Body of pancreas (tissue), 4 donors: ENCODE results near the gene CDKN1A. TPM values are rescaled to one million over a fixed set of nuclear protein-coding genes. Genes with fewer than 3 reads are reported as not detected.

Source experiments
- ATAC-seq: fragments of 150-250 bp; one replicate; pipeline ENCODE4 v1.9.1; 2016
- DNase-seq, 4 donors: peaks; one replicate each; pipeline ENCODE4 v3.0.0-alpha.2; 2019
- H3K27ac ChIP-seq, 4 donors: fragments of 200-600 bp; sonication (generic); 1 replicate in 3 of 4; 2 replicates in 1 of 4; pipeline versions ENCODE4 v1.5.1 to v1.6.1; 2016 to 2019; ENCODE audit warnings: mild to moderate bottlenecking in 1 of 4, mixed read lengths in 1 of 4, moderate library complexity in 1 of 4
- H3K27me3 ChIP-seq, 2 donors: fragments of 200-600 bp; sonication (generic); one replicate each; pipeline ENCODE4 v1.6.0; 2016; ENCODE audit warnings: mild to moderate bottlenecking in 1 of 2
- H3K36me3 ChIP-seq, 2 donors: fragments of 200-600 bp; sonication (generic); replicated peaks in 1 of 2; 2 replicates each; pipeline ENCODE4 v1.5.1; 2016; ENCODE audit warnings: low read depth in 2 of 2; ENCODE audit not compliant: insufficient read depth in 1 of 2
- H3K4me1 ChIP-seq: fragments of 200-600 bp; sonication (generic); one replicate; pipeline ENCODE4 v1.6.0; 2016
- H3K4me3 ChIP-seq, 2 donors: fragments of 200-600 bp; sonication (generic); 1 replicate in 1 of 2; 2 replicates in 1 of 2; pipeline ENCODE4 v1.5.1; 2016 to 2019
- H3K9me3 ChIP-seq, 3 donors: fragments of 200-600 bp; sonication (generic); 1 replicate in 2 of 3; 2 replicates in 1 of 3; pipeline ENCODE4 v1.5.1; 2016
- POLR2A ChIP-seq, 3 donors: fragments of 450-650 bp; IDR thresholded peaks; one replicate each; pipeline ENCODE4 v1.6.1; 2016; ENCODE audit warnings: antibody characterized with exemption in 3 of 3, mild to moderate bottlenecking in 2 of 3
- WGBS, 2 donors: methylation state at CpG; one replicate each; pipeline ENCODE4 v1.1.5; 2017; 5-methylcytosine and 5-hydroxymethylcytosine counted together
- intact Hi-C: fragments of 100-400 bp; cut with DNase I; formaldehyde crosslinking; loops from one replicate; pipeline ENCODE4 v1.15.1; 2023
- total RNA-seq, 2 donors: library from RNA; depleted of rRNA; stranded (reverse); fragments of >200 nt; gene quantifications; one replicate each; pipeline ENCODE4 v1.1.0, GENCODE V29; 2016
- TF ChIP-seq, protein P1 (sequence below), 7 experiments: fragments of 450-650 bp in 4 of 7; fragments of 200-600 bp in 3 of 7; sonication (generic) in 3 of 7; IDR thresholded peaks; one replicate each; pipeline ENCODE4 v1.5.1; 2016 to 2019; ENCODE audit warnings: antibody characterized with exemption in 7 of 7

Gene CDKN1A
- total RNA-seq, 2 donors from 2014 or later, result 75.2 to 84.3 TPM

DNA sequence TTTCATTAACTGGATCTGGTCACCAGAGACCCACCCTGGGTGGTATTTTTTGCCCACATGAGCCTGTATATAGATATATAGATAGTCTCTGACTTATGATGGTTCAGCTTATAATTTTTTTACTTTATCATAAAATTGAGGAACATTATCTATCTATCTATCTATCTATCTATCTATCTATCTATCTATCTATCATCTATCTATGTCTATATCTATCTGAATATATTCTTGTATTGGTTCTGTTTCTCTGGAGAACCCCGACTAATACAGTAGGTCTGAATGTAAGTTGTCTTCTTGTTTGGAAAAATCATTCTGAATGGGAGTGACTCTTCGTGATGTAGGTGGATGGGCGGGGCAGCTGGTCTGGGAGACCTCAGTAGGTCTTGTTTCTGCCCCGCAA, 13.3 kb upstream of the CDKN1A start:
- Histone ChIP-seq H3K9me3 (no peaks in the 10 kb centered on the region), H3K4me3 (no peak overlapping the region), H3K27ac (no peak overlapping the region), H3K36me3 (no peaks in the 10 kb centered on the region), H3K4me1 (peaks cover 43% of the 10 kb centered on the region), H3K27me3 (no peaks in the 10 kb centered on the region)
- WGBS, 2 donors, result 91 to 94% methylated on average over 4 of the region's 4 CpGs
- TF ChIP-seq, protein P1, sequence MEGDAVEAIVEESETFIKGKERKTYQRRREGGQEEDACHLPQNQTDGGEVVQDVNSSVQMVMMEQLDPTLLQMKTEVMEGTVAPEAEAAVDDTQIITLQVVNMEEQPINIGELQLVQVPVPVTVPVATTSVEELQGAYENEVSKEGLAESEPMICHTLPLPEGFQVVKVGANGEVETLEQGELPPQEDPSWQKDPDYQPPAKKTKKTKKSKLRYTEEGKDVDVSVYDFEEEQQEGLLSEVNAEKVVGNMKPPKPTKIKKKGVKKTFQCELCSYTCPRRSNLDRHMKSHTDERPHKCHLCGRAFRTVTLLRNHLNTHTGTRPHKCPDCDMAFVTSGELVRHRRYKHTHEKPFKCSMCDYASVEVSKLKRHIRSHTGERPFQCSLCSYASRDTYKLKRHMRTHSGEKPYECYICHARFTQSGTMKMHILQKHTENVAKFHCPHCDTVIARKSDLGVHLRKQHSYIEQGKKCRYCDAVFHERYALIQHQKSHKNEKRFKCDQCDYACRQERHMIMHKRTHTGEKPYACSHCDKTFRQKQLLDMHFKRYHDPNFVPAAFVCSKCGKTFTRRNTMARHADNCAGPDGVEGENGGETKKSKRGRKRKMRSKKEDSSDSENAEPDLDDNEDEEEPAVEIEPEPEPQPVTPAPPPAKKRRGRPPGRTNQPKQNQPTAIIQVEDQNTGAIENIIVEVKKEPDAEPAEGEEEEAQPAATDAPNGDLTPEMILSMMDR (IDR thresholded peaks at IDR 0.05), result no peak
- no peak for TF ChIP-seq POLR2A (IDR thresholded peaks at IDR 0.05)
- no peak for ATAC-seq
- DNase-seq, result no peak
- intact Hi-C loops, result no loop called here

DNA sequence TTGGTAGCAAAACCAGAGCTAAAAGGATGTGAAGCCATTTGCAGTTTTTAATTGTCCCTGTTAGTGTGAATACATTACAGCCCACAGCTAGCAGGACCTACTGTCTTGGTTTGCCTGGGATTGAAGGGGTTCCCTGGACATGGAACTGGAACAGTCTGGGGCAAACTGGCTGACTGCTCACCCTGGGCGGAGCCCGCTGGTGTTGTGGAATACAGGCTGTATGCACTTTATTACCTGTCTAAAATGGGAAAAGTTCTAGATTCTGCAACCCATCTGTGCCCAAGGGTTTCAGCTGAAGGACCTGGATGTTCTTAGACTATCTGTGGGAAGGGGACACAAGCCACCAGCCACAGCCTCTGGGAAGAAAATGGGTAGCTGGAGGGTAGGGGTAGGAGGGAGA, 12.2 kb upstream of the CDKN1A start:
- Histone ChIP-seq H3K9me3 (no peaks in the 10 kb centered on the region), H3K4me1 (peaks cover 40% of the 10 kb centered on the region), H3K36me3 (no peaks in the 10 kb centered on the region), H3K27ac (peak overlapping the region in 2 of 4 donors; percentile 56 to 71), H3K27me3 (no peaks in the 10 kb centered on the region), H3K4me3 (no peak overlapping the region)
- intact Hi-C loops, result no loop called here
- WGBS, 2 donors, result 86 to 100% methylated on average over 1 to 2 of the region's 2 CpGs
- DNase-seq, result no peak
- ATAC-seq, result no peak
- TF ChIP-seq POLR2A (IDR thresholded peaks at IDR 0.05), result no peak
- TF ChIP-seq, protein P1 (IDR thresholded peaks at IDR 0.05), result no peak

DNA sequence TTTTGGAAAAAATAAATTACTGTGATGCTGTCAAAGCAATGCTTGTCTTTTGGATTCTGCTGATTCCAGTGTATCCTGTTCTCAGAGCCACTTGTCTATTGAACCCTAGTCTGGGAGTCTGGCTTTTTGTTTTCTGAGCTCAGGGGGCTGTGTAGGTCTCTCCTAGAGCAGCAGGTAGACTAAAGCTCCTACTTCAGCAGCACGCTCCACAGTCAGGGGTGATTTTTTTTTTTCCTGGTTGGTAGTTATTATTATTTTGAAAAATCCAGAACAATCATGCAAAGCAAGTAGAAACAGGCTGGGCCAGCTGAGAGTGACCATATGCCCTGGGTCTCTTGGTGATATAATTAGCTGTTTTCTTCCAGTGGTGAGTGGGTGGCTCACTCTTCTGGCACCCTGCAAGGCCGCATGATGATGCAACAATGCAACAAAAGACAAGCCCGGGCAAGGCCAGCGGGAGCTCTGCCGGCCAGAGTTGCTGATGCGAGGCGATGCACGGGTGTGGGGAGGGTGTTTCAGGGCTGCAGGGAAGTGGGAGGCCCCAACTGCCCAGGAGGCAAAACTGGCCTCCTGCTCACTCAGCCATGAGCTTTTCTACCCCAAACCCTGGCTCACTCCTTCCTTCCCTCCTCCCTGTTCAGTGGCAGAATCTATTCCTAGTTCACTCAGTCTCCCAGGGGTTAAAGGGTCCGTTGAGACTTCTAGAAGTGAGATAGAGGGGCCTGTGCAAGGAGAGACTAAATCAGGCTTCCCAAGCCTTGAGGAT, 11.5 kb upstream of the CDKN1A start:
- Histone ChIP-seq H3K36me3 (no peaks in the 10 kb centered on the region), H3K4me3 (no peak overlapping the region), H3K4me1 (peaks cover 38% of the 10 kb centered on the region), H3K9me3 (no peaks in the 10 kb centered on the region), H3K27ac (peak overlapping the region; percentile 47 to 71 (median 64)), H3K27me3 (no peaks in the 10 kb centered on the region)
- DNase-seq (peak; percentile 81 to 93 (median 90)), ATAC-seq (peak; percentile 91)
- intact Hi-C loops, result no loop called here
- WGBS, 2 donors, result 25 to 26% methylated on average over 7 to 9 of the region's 9 CpGs
- no peak for TF ChIP-seq POLR2A (IDR thresholded peaks at IDR 0.05)
- TF ChIP-seq, protein P1 (IDR thresholded peaks at IDR 0.05), result peak in 1 of 7 experiments; percentile 4

DNA sequence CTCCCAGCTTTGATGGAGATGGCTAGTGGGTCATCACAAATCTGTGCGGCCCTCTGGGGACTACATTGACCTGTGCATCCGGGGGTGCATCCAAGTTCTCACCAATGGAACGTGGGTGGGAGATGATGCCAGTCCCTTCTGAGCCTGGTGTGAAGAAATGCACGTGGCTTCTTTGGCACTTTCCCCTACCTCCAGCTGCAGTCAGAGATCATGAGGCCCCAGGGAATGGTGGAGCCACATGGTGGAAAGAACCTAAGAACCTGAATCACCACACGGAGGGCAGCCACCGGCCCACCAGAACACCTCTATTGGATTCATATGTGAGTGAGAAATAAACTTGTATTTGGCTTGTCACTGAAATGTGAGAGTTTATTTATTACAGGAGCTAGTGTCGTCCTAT, 9.9 kb upstream of the CDKN1A start:
- WGBS, 2 donors, result 64 to 75% methylated on average over 7 of the region's 7 CpGs
- no peaks in the 10 kb centered on the region for H3K36me3 ChIP-seq

More for the DNA sequence above, 9.9 kb upstream of the CDKN1A start:
- DNase-seq, result no peak
- ATAC-seq, result no peak
- intact Hi-C loops, result no loop called here
- Histone ChIP-seq H3K9me3 (no peaks in the 10 kb centered on the region), H3K4me3 (no peak overlapping the region), H3K27me3 (no peaks in the 10 kb centered on the region), H3K4me1 (peaks cover 22% of the 10 kb centered on the region), H3K27ac (no peak overlapping the region)
- TF ChIP-seq POLR2A (IDR thresholded peaks at IDR 0.05), result no peak
- TF ChIP-seq, protein P1 (IDR thresholded peaks at IDR 0.05), result no peak
